Glomerular visceral epithelial cell (primary cell): ENCODE data around the gene CHID1.
A peak's percentile ranks its signal among the peaks of the same experiment; 100 is the strongest.

ENCODE experiments used
- DNase-seq: peaks from one replicate; pipeline ENCODE4 v3.0.0-alpha.2; 2016; ENCODE audit errors: extremely low spot score

Gene CHID1

DNA sequence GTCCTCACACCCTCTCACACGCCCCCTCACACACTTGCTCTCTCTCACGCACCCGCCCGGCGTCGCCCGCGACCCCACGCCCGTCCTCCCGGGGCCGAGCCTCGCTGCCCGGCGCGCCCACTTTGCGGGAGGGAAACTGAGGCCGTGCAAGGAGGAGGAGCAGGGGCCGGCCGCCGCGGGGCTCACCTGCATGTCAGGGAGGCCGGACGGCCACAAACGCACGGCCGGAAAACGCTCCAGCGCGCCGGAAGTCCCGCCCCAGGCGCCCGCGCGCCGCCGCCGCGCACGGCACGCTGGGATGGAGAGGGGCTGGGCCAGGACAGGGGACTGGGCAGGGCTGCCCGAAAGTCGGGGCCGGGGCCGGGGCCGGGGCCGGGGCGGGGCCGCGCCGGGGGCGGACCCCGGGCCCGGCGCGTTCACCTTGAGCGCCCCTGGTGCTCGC, at the start of gene CHID1:
TSS of gene CHID1 (minus strand) at position 222 of the 442 bp plus-strand sequence. CDS start 5,994 bp downstream, outside the sequence.
- DNase-seq, result peak; percentile 87

DNA sequence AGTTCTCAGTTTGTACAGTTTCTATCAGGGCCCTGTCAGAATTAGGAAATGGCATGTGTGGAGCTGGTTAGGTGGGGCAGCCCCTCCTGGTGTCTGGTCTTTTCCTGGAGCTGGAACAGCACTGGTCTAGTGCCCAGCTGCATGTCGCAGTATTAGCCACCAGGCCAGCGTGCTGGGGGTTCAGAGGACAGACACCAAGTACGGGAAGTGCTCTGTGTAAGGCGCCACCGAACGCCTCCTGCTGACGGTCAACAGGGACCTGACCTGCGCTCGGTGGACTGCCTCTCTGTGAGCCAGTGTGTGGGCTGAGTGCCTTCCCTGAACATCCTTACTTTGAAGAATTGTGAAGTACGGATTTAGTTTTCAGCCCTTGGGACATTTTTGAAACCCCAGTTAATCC, 49.0 kb upstream of the CHID1 start:
- DNase-seq, result no peak

DNA sequence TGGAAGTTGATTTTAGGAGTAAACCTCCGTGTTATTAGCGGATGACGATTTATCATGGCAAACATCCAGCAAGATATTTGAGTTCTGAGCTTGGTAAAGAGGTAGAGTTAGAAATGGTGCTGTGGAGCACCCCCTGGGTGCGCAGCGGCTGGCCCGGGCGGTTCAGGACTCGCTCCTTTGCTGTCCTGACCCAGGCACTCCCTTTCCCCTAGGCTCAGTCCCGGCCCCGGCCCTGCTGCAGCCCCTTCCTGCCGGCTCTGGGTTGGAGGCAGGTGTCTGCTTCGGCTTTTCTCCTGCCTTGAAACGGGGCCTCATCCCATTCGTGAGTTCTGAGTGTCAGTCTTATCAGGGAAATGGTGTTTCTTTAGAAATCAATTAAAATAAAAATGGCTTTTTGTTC, 48.4 kb upstream of the CHID1 start:
- DNase-seq, result no peak

DNA sequence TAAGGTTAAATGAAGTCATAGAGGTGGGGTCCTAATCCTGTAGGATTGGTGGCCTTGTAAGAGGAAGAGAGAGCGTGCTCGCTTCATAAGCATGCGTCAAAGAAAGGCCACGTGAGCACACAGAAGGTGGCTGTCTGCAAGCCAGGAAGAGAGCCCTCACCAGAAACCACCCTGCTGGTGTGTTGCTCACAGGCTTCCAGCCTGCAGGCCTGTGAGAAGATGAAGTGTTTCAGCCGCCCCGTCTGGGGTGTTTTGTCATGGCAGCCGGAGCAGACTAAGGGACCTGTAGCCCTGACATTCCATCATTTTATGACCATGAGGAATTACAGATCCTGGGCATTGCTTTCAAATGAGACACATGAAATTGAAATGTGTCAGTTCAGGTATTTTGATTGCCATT, 47.5 kb upstream of the CHID1 start:
- no peak for DNase-seq

GRCh38 chr11:957212-957920, 46.8 kb upstream of the CHID1 start:
- DNase-seq, result no peak

DNA sequence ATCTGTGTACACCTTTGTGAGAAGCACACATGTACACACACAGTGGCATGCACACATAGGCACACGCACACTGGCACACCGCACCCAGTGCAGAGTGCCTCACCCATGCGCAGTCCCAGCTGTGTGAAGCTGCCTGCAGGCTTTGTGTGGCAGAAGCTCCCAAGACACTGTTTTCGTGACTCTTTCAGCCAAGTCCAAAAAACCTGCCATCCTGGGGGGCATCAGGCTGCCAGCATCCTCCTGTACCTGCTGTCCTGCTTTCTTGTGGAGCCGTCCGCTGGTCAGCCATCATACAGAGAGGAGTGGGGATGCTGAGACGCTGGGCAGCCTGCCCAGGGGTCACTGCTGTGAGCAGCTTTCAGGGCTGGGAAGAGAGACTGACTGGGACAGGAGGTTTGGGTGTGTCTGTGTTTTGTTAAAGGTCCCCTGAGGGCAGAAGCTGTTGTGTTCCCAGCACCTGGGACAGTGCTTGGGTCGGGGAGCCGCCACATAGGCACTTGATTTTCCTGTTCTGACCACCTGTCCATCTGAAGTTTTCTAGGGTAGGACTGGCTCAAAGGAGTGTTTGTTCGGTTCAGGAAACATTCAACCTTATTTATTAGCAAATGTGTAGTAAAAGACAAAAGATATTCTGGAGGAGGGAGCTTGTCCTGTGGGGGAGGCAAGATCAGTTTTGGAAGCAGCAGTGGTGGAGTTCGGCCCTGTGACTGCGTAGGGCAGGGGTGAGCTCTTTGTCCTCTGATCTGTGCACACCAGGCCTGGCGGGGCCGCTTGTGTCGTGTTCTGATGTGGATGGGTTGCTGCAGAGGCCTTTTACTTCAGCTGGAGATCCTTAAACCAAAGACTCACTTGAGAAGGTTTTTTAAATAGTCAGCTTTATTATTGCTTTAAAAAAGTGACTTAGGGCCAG, 44.8 kb upstream of the CHID1 start:
- DNase-seq, result no peak

- no peak for DNase-seq
These were observed 44.0 kb upstream of the CHID1 start for GRCh38 chr11:954392-955153.

DNA sequence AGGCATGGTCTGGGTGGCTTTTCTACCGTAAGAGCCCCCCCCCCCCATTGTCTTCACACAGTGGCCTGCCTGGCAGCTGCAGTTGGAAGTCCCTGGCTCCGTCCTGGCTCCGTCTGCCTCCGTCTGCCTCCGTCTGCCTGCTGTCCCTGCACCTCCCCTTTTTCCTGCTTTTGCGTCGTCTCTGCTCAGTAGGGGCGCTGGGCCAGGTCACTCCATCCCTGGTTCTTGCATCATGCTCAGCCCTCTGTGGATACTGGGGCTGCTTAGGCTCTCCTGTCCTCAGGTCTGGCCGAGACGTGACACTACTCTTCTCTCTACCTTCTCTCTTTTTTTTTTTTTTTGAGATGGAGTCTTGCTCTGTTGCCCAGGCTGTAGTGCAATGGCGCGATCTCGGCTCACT, 42.9 kb upstream of the CHID1 start:
- no peak for DNase-seq

- peak; percentile 95 for DNase-seq
These were observed 42.1 kb upstream of the CHID1 start for GRCh38 chr11:952406-953385.

DNA sequence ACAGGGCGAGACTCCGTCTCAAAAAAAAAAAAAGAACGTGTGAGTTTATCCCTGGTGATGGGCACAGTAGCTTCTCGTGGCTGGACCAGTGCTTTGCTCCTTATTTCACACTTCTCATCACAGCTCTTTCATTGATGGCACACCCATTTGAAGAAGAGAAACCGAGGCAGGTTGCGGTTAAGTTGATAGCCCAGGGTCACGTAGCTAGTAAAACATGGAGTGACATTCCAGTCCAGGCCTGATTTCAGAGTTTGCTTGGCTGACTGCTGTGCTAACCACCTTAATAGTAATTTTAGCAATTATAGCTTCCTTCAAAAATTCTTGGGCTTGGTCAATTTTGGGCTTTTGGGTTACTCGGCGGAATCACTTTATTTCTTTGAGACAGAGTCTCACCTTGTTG, 40.9 kb upstream of the CHID1 start:
- no peak for DNase-seq

GRCh38 chr11:947744-948143, 37.1 kb upstream of the CHID1 start:
- no peak for DNase-seq

DNA sequence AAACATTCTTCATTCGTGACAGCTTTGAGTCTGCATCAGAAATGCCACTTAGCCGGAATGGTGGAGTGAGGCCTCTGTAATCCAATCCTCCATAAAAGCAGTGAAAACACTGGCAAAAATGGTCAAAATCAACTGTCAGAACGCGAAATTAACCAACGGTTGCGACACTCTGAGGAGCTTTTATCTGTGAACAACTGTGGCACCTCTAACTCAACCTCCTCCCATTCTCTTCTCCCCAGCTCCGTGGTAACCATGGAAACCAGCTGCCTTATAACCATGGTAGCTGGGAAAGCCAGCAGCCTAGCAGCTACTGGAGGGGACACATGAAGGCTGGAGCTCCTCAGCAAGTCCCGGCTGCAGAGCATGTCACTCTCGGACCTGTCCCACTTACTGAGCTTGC, 35.4 kb upstream of the CHID1 start:
- DNase-seq, result no peak

DNA sequence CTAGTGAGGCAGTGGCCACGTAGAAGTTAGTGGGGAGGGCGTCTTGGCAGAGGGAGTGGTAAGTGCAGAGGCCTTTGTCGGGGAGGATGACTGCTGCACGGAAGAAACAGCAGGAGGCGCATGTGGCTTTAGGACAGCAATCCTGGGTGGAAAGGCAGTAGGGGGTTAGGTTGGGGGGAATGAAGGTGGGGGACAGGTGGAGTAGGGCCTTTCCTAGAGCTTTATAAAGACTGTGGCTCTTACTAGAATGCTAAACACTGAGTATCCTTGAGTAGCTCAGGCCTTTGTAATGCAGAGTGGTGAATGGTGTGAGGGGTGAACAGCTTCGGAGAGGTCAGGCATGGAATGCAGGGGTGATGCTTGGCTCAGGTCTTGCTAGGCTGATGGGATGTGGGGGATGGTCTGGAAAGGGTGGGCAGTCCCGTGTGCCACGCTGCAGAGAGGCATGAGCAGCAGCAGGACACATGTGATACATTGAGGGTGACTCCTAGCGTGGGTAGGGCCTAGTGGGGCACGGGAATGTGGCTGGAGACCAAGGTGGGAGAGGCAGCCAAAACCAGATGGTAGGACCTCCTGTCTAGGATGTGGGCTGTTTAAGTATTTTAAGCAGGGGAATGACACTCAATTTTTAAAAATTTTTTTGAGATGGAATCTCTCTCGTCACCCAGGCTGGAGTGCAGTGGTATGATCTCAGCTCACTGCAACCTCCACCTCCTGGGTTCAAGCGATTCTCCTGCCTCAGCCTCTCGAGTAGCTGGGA, 34.3 kb upstream of the CHID1 start:
- no peak for DNase-seq

- DNase-seq, result peak; percentile 53
These were observed 32.2 kb upstream of the CHID1 start for GRCh38 chr11:942823-943222.

GRCh38 chr11:940496-941135, 30.0 kb upstream of the CHID1 start:
- no peak for DNase-seq

DNA sequence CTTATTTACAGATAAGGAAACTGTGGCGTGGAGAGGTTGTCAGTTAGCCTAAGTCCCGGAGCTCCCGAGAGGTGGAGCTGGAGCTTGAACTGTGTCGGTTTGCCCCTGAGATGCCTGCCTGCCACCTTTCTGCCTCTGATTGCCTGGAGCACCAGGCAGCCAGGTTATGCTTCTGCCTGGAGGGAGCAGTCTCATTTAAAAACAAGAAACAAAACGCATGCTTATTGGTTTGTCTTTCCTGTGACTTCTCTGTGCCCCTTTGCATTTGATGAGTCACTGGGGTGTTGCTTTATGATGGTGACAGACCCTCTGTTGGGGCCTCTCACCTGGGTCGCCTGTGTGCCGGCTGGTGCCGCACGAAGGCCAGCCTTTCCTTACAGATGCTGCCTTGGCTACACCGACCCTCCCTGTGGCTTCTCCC, 27.2 kb upstream of the CHID1 start:
- DNase-seq, result no peak

DNA sequence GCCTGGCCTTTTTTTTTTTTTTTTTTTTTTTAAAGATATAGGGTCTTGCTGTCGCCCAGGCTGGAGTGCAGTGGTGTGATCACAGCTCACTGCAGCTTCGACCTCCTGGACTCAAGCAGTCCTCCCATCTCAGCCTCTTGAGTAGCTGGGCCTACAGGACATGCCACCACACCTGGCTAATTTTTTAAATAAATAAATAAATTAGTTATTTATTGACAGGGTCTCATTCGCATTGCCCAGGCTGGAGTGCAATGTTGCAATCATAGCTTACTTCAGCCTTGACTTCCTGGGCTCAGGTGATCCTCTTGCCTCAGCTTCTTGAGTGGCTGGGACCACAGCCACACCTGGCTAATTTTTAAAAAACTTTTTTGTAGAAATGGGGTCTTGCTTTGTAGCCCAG, 25.6 kb upstream of the CHID1 start:
- no peak for DNase-seq

DNA sequence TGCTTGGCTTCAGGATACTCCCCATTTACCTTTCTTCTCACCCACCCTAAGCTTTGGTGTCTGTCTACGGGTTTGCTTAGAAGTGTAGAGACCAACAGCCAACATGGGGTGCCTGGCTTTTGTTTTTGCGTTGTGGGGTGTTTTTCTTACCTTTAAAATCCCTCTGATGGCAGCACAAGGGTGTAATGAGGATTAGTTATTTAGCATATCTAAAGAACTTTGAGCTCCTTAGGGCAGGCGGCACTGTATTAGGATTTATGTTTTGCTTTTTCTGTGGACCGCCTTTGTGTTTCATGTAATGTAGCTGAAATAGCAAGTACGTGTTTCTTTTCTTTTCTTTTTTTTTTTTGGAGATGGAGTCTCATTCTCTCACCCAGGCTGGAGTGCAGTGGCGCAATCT, 23.9 kb upstream of the CHID1 start:
- DNase-seq, result no peak

DNA sequence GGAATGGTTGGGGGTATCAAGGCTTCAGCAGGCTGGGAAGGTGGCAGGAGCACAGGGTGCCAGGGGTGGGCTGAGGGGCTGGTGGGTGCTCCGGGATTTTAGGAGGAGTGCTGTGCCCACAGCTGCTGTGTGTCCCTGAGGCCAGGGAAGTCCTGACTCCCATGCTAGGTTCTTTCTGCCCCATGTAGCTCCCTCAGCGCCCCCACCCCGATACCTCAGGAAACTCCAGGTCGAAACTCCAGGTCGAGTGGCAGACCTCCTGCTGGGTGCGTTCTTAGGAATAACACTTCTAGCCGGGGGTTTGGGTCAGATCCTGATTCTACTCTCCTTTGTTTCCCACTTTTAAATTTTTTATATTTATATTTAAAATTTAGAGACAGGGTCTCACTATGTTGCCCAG, 23.3 kb upstream of the CHID1 start:
- DNase-seq, result no peak
